HepG2 (cell line): ENCODE data around the gene MFSD6.

ENCODE experiments used
- CTCF ChIP-seq: sonication (generic); formaldehyde crosslinking; IDR thresholded peaks from 2 replicates; pipeline ENCODE4 v1.5.0; 2020; ENCODE audit warnings: mild to moderate bottlenecking, missing genetic modification reagents, moderate library complexity
- DPF2 ChIP-seq: sonication (generic); formaldehyde crosslinking; IDR thresholded peaks from 2 replicates; pipeline ENCODE4 v1.4.0; 2020; ENCODE audit warnings: mild to moderate bottlenecking, low read depth, missing genetic modification reagents, borderline replicate concordance
- GABPA ChIP-seq, 2 experiments: IDR thresholded peaks; 2 replicates each; pipeline ENCODE4 v1.6.1; 2011 to 2016; ENCODE audit warnings: low read depth in 2 of 2, low read length in 1 of 2, missing biosample characterization in 1 of 2, missing genetic modification characterization in 1 of 2
- IRF2 ChIP-seq: IDR thresholded peaks from 2 replicates; pipeline ENCODE4 v1.6.1; 2018; ENCODE audit warnings: missing genetic modification reagents, missing compliant biosample characterization
- JUNB ChIP-seq: sonication (generic); formaldehyde crosslinking; IDR thresholded peaks from 2 replicates; pipeline ENCODE4 v1.8.0; 2022; ENCODE audit warnings: missing genetic modification reagents, mild to moderate bottlenecking, borderline replicate concordance
- PLRG1 ChIP-seq: fragments of 450-650 bp; conservative IDR thresholded peaks from 2 replicates; pipeline ENCODE4 v1.6.1; 2016
- POLR2A ChIP-seq, 2 experiments: IDR thresholded peaks; 2 replicates each; pipeline ENCODE4 v1.6.1; 2011; ENCODE audit warnings: low read depth in 2 of 2, low read length in 2 of 2, mild to moderate bottlenecking in 1 of 2, moderate library complexity in 1 of 2; ENCODE audit not compliant: insufficient read depth in 1 of 2
- ZNF121 ChIP-seq: sonication (generic); formaldehyde crosslinking; IDR thresholded peaks from 2 replicates; pipeline ENCODE4 v1.5.0; 2020; ENCODE audit warnings: mild to moderate bottlenecking, missing genetic modification reagents
- ZNF615 ChIP-seq: sonication (generic); formaldehyde crosslinking; IDR thresholded peaks from 2 replicates; pipeline ENCODE4 v1.5.0; 2020; ENCODE audit warnings: mild to moderate bottlenecking, missing genetic modification reagents, borderline replicate concordance
- ZNF704 ChIP-seq: sonication (generic); formaldehyde crosslinking; IDR thresholded peaks from 2 replicates; pipeline ENCODE4 v1.8.1; 2023; ENCODE audit warnings: mild to moderate bottlenecking, inconsistent platforms, moderate library complexity, missing genetic modification reagents, borderline replicate concordance
- ZSCAN30 ChIP-seq: sonication (generic); formaldehyde crosslinking; IDR thresholded peaks from 2 replicates; pipeline ENCODE4 v1.5.0; 2020; ENCODE audit warnings: mild to moderate bottlenecking, missing genetic modification reagents
- TF ChIP-seq, protein P1 (sequence below): sonication (generic); formaldehyde crosslinking; IDR thresholded peaks from 2 replicates; pipeline ENCODE4 v1.8.1; 2022; ENCODE audit warnings: mild to moderate bottlenecking, missing genetic modification reagents

- TF ChIP-seq ZNF704 (CRISPR knock-in tag), result no peak
- TF ChIP-seq CTCF (CRISPR knock-in tag), result no peak
- TF ChIP-seq, protein P1, sequence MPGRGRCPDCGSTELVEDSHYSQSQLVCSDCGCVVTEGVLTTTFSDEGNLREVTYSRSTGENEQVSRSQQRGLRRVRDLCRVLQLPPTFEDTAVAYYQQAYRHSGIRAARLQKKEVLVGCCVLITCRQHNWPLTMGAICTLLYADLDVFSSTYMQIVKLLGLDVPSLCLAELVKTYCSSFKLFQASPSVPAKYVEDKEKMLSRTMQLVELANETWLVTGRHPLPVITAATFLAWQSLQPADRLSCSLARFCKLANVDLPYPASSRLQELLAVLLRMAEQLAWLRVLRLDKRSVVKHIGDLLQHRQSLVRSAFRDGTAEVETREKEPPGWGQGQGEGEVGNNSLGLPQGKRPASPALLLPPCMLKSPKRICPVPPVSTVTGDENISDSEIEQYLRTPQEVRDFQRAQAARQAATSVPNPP, result no peak
- no peak for TF ChIP-seq DPF2
- TF ChIP-seq ZNF615 (CRISPR knock-in tag), result no peak
- TF ChIP-seq IRF2 (CRISPR knock-in tag), result no peak
- TF ChIP-seq ZSCAN30, result no peak
- no peak for TF ChIP-seq ZNF121 (CRISPR knock-in tag)
- TF ChIP-seq JUNB (CRISPR knock-in tag), result no peak
- TF ChIP-seq POLR2A (IDR thresholded peaks at IDR 0.05; ENCODE audit: insufficient read depth in 1 of 2, low read depth in 2 of 2, low read length in 2 of 2), result no peak
- TF ChIP-seq GABPA (IDR thresholded peaks at IDR 0.05; ENCODE audit: low read depth, low read length), result no peak
- TF ChIP-seq GABPA (CRISPR knock-in tag; IDR thresholded peaks at IDR 0.05; ENCODE audit: low read depth), result no peak
- TF ChIP-seq PLRG1, result no peak
These were observed 130.0 kb downstream of the MFSD6 start for GRCh38 chr2:190538201-190538600.
